ENCODE data around the gene PXMP2. TPM values are rescaled to one million over a fixed set of nuclear protein-coding genes. Genes with fewer than 3 reads are reported as not detected.

Gene PXMP2
- total RNA-seq, 6 experiments from 2014 or later: 91.5 to 216 (median 162) TPM

DNA sequence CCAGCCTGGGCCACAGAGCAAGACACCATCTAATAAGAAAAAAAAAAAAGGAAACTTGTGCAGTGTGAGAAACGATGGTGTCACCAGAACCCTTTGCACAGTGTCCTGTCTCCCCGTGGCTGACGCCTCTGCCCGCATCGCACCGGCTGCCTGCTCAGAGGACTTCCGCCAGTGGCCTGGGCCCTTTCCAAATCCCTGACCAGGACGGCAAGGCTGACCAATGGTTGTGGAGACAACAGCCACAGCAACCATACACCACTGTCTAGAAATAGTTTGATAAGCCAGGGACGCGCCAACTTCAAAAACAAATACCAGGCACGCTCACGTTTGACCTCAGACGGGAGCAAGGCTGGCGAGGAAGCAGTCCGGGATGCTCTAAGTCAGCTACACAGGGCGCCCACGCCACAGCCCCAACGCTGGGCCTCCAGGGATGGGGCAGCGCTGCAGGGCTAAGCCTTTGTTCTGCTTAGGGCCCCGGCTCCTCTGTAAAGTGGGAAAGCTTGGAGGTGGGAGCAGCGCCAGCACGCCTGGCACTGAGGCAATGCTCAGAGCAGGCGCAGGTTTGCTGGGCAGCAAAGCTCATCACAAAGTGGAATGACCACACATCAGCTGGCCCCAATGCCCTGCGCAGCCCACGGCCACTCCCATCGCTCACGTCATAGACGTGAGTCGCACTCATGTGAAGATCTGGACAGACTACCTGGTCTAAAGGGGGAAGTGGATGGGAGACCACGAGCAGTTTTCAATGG, 35.8 kb downstream of the PXMP2 start:
- intact Hi-C loops (cut with DNase I): no loop called here
- DNase-seq (no peak), ATAC-seq (no peak)
- Histone ChIP-seq H3K27me3 (no peaks in the 10 kb centered on the region), H3K36me3 (peaks cover 0 to 68% (median 16%) of the 10 kb centered on the region in 4 donors), H3K4me1 (no peaks in the 10 kb centered on the region), H3K27ac (no peak overlapping the region), H3K9me3 (no peaks in the 10 kb centered on the region), H3K4me3 (no peak overlapping the region)
- TF ChIP-seq CTCF (IDR thresholded peaks at IDR 0.05) (no peak), POLR2A (IDR thresholded peaks at IDR 0.05) (no peak)
- 90% methylated on average over 13 of the region's 30 CpGs for WGBS (ENCODE audit: insufficient coverage, low coverage, low lambda C conversion rate, missing lambda C conversion rate)

DNA sequence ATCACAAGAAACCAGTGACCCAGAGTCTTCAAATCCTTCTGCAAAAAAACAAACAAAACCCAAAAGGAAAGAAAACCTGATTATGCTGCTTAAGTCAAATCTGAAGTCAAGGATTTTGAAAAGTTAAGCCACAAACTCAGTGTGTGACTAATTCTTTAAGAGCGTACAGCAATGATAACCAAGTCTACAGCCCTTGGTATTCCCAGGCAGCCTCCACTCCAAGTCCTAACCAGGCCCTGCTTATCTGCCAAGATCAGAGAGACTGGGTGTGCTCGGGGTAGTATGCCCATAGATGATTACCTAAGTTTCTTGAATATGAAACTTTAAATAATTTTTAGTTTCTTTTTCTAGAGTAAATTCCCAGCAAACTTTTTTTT, 36.4 kb downstream of the PXMP2 start:
- Histone ChIP-seq H3K27ac (no peak overlapping the region), H3K9me3 (no peaks in the 10 kb centered on the region), H3K36me3 (peaks cover 0 to 69% (median 16%) of the 10 kb centered on the region in 4 donors), H3K4me1 (no peaks in the 10 kb centered on the region), H3K27me3 (no peaks in the 10 kb centered on the region), H3K4me3 (no peak overlapping the region)
- DNase-seq: no peak
- WGBS (ENCODE audit: insufficient coverage, low coverage, low lambda C conversion rate, missing lambda C conversion rate): 80% methylated on average over 2 of the region's 2 CpGs
- no peak for ATAC-seq
- TF ChIP-seq POLR2A (IDR thresholded peaks at IDR 0.05) (no peak), CTCF (IDR thresholded peaks at IDR 0.05) (no peak)
- intact Hi-C loops (cut with DNase I): no loop called here

DNA sequence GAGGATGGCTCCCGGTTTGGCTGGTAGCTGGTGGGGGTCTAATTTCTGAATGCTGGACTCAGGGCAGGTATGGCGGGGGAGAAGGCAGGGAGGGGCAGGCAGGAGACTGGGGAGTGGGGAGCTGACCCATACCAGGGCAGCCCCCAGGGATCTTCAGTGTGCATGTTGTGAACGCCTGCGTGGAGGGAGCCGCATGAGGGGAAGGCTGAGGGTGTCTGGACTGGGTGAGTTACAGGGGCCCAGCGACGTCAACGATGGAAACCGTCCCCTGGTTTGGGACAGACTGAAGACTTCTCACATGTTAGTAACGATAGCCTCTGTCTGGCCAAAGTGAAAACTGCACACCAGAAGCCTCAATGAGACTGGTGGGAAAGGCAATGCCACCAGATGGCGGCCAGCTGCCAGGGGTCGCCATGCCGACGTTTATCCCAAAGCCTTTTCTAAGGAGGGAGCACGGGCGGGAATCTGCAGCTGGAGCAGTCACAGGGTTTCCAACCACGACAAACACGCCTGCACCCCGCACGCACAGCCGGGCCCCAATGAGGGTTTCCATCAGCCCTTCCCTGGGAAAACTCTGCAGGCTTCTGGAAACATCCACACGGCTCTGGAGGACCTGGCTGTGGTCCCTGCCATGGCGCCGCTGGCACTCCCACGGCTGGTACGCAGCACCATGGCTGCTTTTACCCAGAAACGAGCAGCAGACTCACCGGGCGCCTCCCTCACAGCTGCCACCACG, 37.3 kb downstream of the PXMP2 start:
- Histone ChIP-seq H3K4me3 (no peak overlapping the region), H3K27me3 (no peaks in the 10 kb centered on the region), H3K27ac (no peak overlapping the region), H3K36me3 (peaks cover 0 to 60% (median 16%) of the 10 kb centered on the region in 4 donors), H3K4me1 (no peaks in the 10 kb centered on the region), H3K9me3 (no peaks in the 10 kb centered on the region)
- TF ChIP-seq CTCF (IDR thresholded peaks at IDR 0.05): no peak
- no peak for TF ChIP-seq POLR2A (IDR thresholded peaks at IDR 0.05)
- 98% methylated on average over 6 of the region's 30 CpGs for WGBS (ENCODE audit: insufficient coverage, low coverage, low lambda C conversion rate, missing lambda C conversion rate)
- ATAC-seq (no peak), DNase-seq (no peak)
- intact Hi-C loops (cut with DNase I): no loop called here

GRCh38 chr12:132726386-132726785, 39.0 kb downstream of the PXMP2 start:
- no peaks in the 10 kb centered on the region for H3K4me1 ChIP-seq
- ATAC-seq (no peak), DNase-seq (no peak)
- H3K4me3 ChIP-seq: no peak overlapping the region
- H3K27me3 ChIP-seq: no peaks in the 10 kb centered on the region
- no peak overlapping the region for H3K27ac ChIP-seq
- TF ChIP-seq POLR2A (IDR thresholded peaks at IDR 0.05) (no peak), CTCF (IDR thresholded peaks at IDR 0.05) (no peak)
- 100% methylated on average over 3 of the region's 12 CpGs for WGBS (ENCODE audit: insufficient coverage, low coverage, low lambda C conversion rate, missing lambda C conversion rate)
- intact Hi-C loops (cut with DNase I): no loop called here
- H3K9me3 ChIP-seq: no peaks in the 10 kb centered on the region
- peaks cover 0 to 48% (median 10%) of the 10 kb centered on the region in 4 donors for H3K36me3 ChIP-seq

Data from right lobe of liver (tissue), 6 donors.